ENCODE results near the gene PBX4.

GRCh38 chr19:19632661-19633060, 14.2 kb upstream of the PBX4 start:
- TF ChIP-seq MYC (IDR thresholded peaks at IDR 0.05; ENCODE audit: low read depth, low read length) (no peak), CTCF (IDR thresholded peaks at IDR 0.05; ENCODE audit: extremely low read depth in 1 of 2, insufficient read depth in 1 of 2, low read depth in 1 of 2, low read length in 2 of 2) (no peak), JUN (IDR thresholded peaks at IDR 0.05; ENCODE audit: borderline replicate concordance, insufficient read depth, insufficient read length, low read depth) (no peak)
